Stimulated activated CD4-positive, alpha-beta T cell treated with anti-CD3 and anti-CD28 coated beads, TNF-alpha, amount 100 ng/mL, for 4 hours (primary cell): ENCODE measurements around the gene AKAP13.
"Not testable (repeated sequence)": the region's sequence is repeated elsewhere in the genome, so short reads cannot be mapped to it uniquely, and the experiment has no call there.

Experiments used
- DNase-seq, 3 experiments: peaks; one replicate each; pipeline ENCODE4 v3.0.0-alpha.2; 2020; ENCODE audit warnings: low read depth in 3 of 3

AKAP13 gene

GRCh38 chr15:85563328-85563727, 182.9 kb downstream of the AKAP13 start:
- DNase-seq, result no peak

GRCh38 chr15:85563731-85564130, 183.3 kb downstream of the AKAP13 start:
- DNase-seq, result no peak

GRCh38 chr15:85564686-85565085, 184.3 kb downstream of the AKAP13 start:
- DNase-seq, result no peak

- DNase-seq, result no peak
These were observed 187.9 kb downstream of the AKAP13 start for GRCh38 chr15:85568261-85568808.

GRCh38 chr15:85570336-85570735, 189.9 kb downstream of the AKAP13 start:
- DNase-seq, result no peak

- DNase-seq, result no peak
These were observed 191.4 kb downstream of the AKAP13 start for GRCh38 chr15:85571780-85572179.

- DNase-seq, result no peak
These were observed 196.0 kb downstream of the AKAP13 start for GRCh38 chr15:85576392-85576791.

- no peak for DNase-seq
These were observed 198.7 kb downstream of the AKAP13 start for GRCh38 chr15:85578941-85579701.

GRCh38 chr15:85579957-85580694, 199.7 kb downstream of the AKAP13 start:
- no peak for DNase-seq

GRCh38 chr15:85580879-85581278, 200.5 kb downstream of the AKAP13 start:
- no peak for DNase-seq

GRCh38 chr15:85581495-85581894, 201.1 kb downstream of the AKAP13 start:
- DNase-seq, result no peak

- peak; percentile 11 to 44 (median 38) for DNase-seq
These were observed 202.0 kb downstream of the AKAP13 start for GRCh38 chr15:85582131-85583079.

GRCh38 chr15:85583442-85583841, 203.0 kb downstream of the AKAP13 start:
- no peak for DNase-seq

GRCh38 chr15:85583923-85584390, 203.6 kb downstream of the AKAP13 start:
- DNase-seq, result no peak

GRCh38 chr15:85584872-85585271, 204.5 kb downstream of the AKAP13 start:
- DNase-seq, result no peak

GRCh38 chr15:85586196-85586595, 205.8 kb downstream of the AKAP13 start:
- DNase-seq, result not testable (repeated sequence)

- no peak for DNase-seq
These were observed 207.5 kb downstream of the AKAP13 start for GRCh38 chr15:85587707-85588411.

- DNase-seq, result no peak
These were observed 208.3 kb downstream of the AKAP13 start for GRCh38 chr15:85588677-85589076.

GRCh38 chr15:85589851-85590250, 209.4 kb downstream of the AKAP13 start:
- no peak for DNase-seq

GRCh38 chr15:85591622-85592021, 211.2 kb downstream of the AKAP13 start:
- DNase-seq, result no peak

- no peak for DNase-seq
These were observed 211.7 kb downstream of the AKAP13 start for GRCh38 chr15:85592148-85592547.
